B cell (primary cell): Measurements from ENCODE around the gene OGDH.

ENCODE experiments used
- CTCF ChIP-seq: fragments of 200-600 bp; IDR thresholded peaks from one replicate; pipeline ENCODE4 v1.8.0; 2022; ENCODE audit warnings: antibody characterized with exemption, mild to moderate bottlenecking
- EZH2 ChIP-seq: IDR thresholded peaks from 2 replicates; pipeline ENCODE4 v1.6.1; 2012; ENCODE audit warnings: borderline replicate concordance, low read depth, mild to moderate bottlenecking, moderate library complexity, low read length; ENCODE audit not compliant: insufficient read depth, poor library complexity, severe bottlenecking

- TF ChIP-seq CTCF (no peak), EZH2 (no peak)
These were observed 88.3 kb downstream of the OGDH start for GRCh38 chr7:44694766-44695165.
